GM21367 (cell line): Measurements from ENCODE around the gene SPATA24.

ENCODE experiments used
- ATAC-seq: cut with Tn5 transposase; IDR thresholded peaks from one replicate; pipeline ENCODE4 v1.9.1; 2021; ENCODE audit not compliant: unreplicated experiment

Gene SPATA24

GRCh38 chr5:139383993-139384590 is 19.8 kb downstream of the SPATA24 start:
- no peak for ATAC-seq

- no peak for ATAC-seq
Measured at GRCh38 chr5:139383275-139383992, 20.5 kb downstream of the SPATA24 start, which contains the start of gene SLC23A1. Gene SLC23A1, minus strand, starts transcription at chr5:139383297. Its CDS starts 44 bp downstream, at chr5:139383253.

- ATAC-seq, result no peak
Measured at GRCh38 chr5:139382807-139383206, 21.1 kb downstream of the SPATA24 start.

GRCh38 chr5:139381837-139382761 is 21.8 kb downstream of the SPATA24 start:
- no peak for ATAC-seq

GRCh38 chr5:139379626-139380449 is 24.1 kb downstream of the SPATA24 start:
- ATAC-seq, result no peak

GRCh38 chr5:139378941-139379361 is 24.9 kb downstream of the SPATA24 start:
- no peak for ATAC-seq

GRCh38 chr5:139378101-139378825 is 25.6 kb downstream of the SPATA24 start:
- ATAC-seq, result no peak

GRCh38 chr5:139377226-139377625 is 26.7 kb downstream of the SPATA24 start:
- no peak for ATAC-seq

- ATAC-seq, result no peak
Measured at GRCh38 chr5:139376364-139376763, 27.5 kb downstream of the SPATA24 start.

- ATAC-seq, result no peak
Measured at GRCh38 chr5:139374909-139375308, 29.0 kb downstream of the SPATA24 start.

- no peak for ATAC-seq
Measured at GRCh38 chr5:139371482-139372435, 32.1 kb downstream of the SPATA24 start.

- no peak for ATAC-seq
Measured at GRCh38 chr5:139369181-139369580, 34.7 kb downstream of the SPATA24 start.

GRCh38 chr5:139368613-139369012 is 35.3 kb downstream of the SPATA24 start:
- no peak for ATAC-seq

GRCh38 chr5:139364466-139364865 is 39.4 kb downstream of the SPATA24 start:
- ATAC-seq, result no peak

GRCh38 chr5:139363937-139364336 is 40.0 kb downstream of the SPATA24 start:
- ATAC-seq, result no peak

GRCh38 chr5:139361835-139362429 is 42.0 kb downstream of the SPATA24 start:
- ATAC-seq, result no peak

GRCh38 chr5:139360384-139360783 is 43.5 kb downstream of the SPATA24 start:
- ATAC-seq, result no peak

- ATAC-seq, result no peak
Measured at GRCh38 chr5:139358064-139358463, 45.8 kb downstream of the SPATA24 start.
